NCI-H2227 (cell line): Measurements from ENCODE around the gene SENP2.

Experiments used
- DNase-seq: peaks from one replicate; lab custom pipeline; 2025; ENCODE audit not compliant: unreplicated experiment; lab: John Stamatoyannopoulos, UW

SENP2 gene

GRCh38 chr3:185667574-185667973, 81.5 kb downstream of the SENP2 start:
- DNase-seq, result no peak

GRCh38 chr3:185677146-185677829, 91.2 kb downstream of the SENP2 start:
- peak; percentile 37 for DNase-seq

GRCh38 chr3:185678027-185678426, 91.9 kb downstream of the SENP2 start:
- DNase-seq, result no peak

GRCh38 chr3:185680231-185680630, 94.1 kb downstream of the SENP2 start:
- DNase-seq, result no peak
